A673 (cell line): ENCODE results near the gene CDK14. TPM values are rescaled to one million over a fixed set of nuclear protein-coding genes. Genes with fewer than 3 reads are reported as not detected.

Experiments
- BruUV-seq: library from RNA; stranded (reverse); fragments of 400-500 nt; replicated peaks from 2 replicates; lab custom pipeline; 2021; lab: Mats Ljungman, UMichigan
- CTCF ChIA-PET: fragments of 300-600 bp; sonication (Branson Sonifier 250); formaldehyde crosslinking; loops from one replicate; lab custom pipeline; 2022; ENCODE audit warnings: antibody characterized with exemption; lab: Charles Lee
- POLR2A ChIA-PET: fragments of 300-600 bp; sonication (Branson Sonifier 250); formaldehyde crosslinking; loops from one replicate; lab custom pipeline; 2022; ENCODE audit warnings: antibody characterized with exemption; ENCODE audit not compliant: low non-redundant PET; lab: Charles Lee
- DNase-seq: peaks from one replicate; pipeline ENCODE4 v3.0.0-alpha.2; 2015; ENCODE audit warnings: low spot score
- H3K27ac ChIP-seq: fragments of 200-600 bp; sonication (generic); 2 replicates; pipeline ENCODE4 v1.5.1; 2016; ENCODE audit warnings: mixed run types, low read depth, mild to moderate bottlenecking, mixed read lengths, antibody characterized with exemption, low read length; ENCODE audit not compliant: poor library complexity, severe bottlenecking
- H3K27me3 ChIP-seq: fragments of 200-600 bp; sonication (generic); replicated peaks from 2 replicates; pipeline ENCODE4 v1.6.1; 2017; ENCODE audit warnings: mixed run types, low read depth, mild to moderate bottlenecking, mixed read lengths, antibody characterized with exemption, low read length; ENCODE audit not compliant: insufficient read depth, poor library complexity
- H3K36me3 ChIP-seq: fragments of 200-600 bp; sonication (generic); 2 replicates; pipeline ENCODE4 v1.6.1; 2016; ENCODE audit warnings: mixed run types, mild to moderate bottlenecking, mixed read lengths, antibody characterized with exemption, low read length; ENCODE audit not compliant: insufficient read depth, poor library complexity, severe bottlenecking
- H3K4me1 ChIP-seq: fragments of 200-600 bp; sonication (generic); 2 replicates; pipeline ENCODE4 v1.6.1; 2017; ENCODE audit warnings: mixed run types, mild to moderate bottlenecking, mixed read lengths, antibody characterized with exemption, low read length; ENCODE audit not compliant: insufficient read depth, poor library complexity, severe bottlenecking
- H3K4me3 ChIP-seq: fragments of 200-600 bp; sonication (generic); 2 replicates; pipeline ENCODE4 v1.5.1; 2016; ENCODE audit warnings: low read depth, mixed run types, mild to moderate bottlenecking, mixed read lengths, low read length; ENCODE audit not compliant: poor library complexity, severe bottlenecking
- H3K9me3 ChIP-seq: fragments of 200-600 bp; sonication (generic); 2 replicates; pipeline ENCODE4 v1.6.1; 2016; ENCODE audit warnings: mixed run types, low read depth, mild to moderate bottlenecking, mixed read lengths, antibody characterized with exemption, low read length; ENCODE audit not compliant: poor library complexity, severe bottlenecking
- CTCF ChIP-seq: fragments of 300-800, 200-600 bp; sonication (generic); conservative IDR thresholded peaks from 2 replicates; pipeline ENCODE4 v1.5.1; 2017; ENCODE audit warnings: low read depth, mild to moderate bottlenecking, antibody characterized with exemption, low read length, moderate library complexity, mixed read lengths
- EZH2 ChIP-seq: fragments of 200-600 bp; sonication (generic); IDR thresholded peaks from 2 replicates; pipeline ENCODE4 v1.6.1; 2017; ENCODE audit warnings: borderline replicate concordance, low read depth, mild to moderate bottlenecking, mixed read lengths, antibody characterized with exemption, low read length; ENCODE audit not compliant: poor library complexity, severe bottlenecking
- intact Hi-C: fragments of 100-400 bp; cut with micrococcal nuclease; formaldehyde crosslinking; loops from one replicate; pipeline ENCODE4 v1.10.0; 2022; ENCODE audit not compliant: unreplicated experiment
- total RNA-seq: library from RNA; stranded (reverse); gene quantifications from 2 replicates; pipeline ENCODE4 v1.2.3, GENCODE V29; 2021

CDK14 gene
- total RNA-seq, 1 experiment from 2014 or later = 128 TPM

DNA sequence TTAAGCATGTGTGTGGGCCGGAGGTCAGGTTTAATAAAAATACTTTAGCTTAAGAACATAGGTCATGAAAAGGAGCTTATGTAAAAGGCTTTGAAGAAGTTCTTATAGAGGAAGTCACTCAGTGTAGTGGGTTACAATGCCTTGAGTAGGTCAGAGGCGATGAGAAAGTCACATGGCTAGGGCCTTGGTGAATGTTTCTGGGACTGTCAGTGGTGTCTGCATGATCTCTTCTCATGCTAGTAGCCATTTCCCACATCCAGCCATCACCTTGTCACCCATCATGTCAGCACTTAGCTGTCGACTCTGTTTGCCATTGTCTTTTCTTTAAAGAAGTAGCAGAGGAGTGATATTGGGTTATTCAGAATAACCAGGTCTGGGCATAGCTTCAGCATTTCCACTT is 236.6 kb downstream of the CDK14 start:
- TF ChIP-seq EZH2 (no peak), CTCF (no peak)
- no peaks in the 10 kb centered on the region for H3K27me3 ChIP-seq
- peaks cover 15% of the 10 kb centered on the region for H3K36me3 ChIP-seq
- ChIA-PET POLR2A (no interaction called here), CTCF (no interaction called here)
- intact Hi-C loops = no loop called here
- peaks cover 21% of the 10 kb centered on the region for H3K9me3 ChIP-seq
- no TSS peak for BruUV-seq
- no peaks in the 10 kb centered on the region for H3K4me1 ChIP-seq
- no peak for DNase-seq
- no peak overlapping the region for H3K27ac ChIP-seq
- H3K4me3 ChIP-seq = no peak overlapping the region

DNA sequence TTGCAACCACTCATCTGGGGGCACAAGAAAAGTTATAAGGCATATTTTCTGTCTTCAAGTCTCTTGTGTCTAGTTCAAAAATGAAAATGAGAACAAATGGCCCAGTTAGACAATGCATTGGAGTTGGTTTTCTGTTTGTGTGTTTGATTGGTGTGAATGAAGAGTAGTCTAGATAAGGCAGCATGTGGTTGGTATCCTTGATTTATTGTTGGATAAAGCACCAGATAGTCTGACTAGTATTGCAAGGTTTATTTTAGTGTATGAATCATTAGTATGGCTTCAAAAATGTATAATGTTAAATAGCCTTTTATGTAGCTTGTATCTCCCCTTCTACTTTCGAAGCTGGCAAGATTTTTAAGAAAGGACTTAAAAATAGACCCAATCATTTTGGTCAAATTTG is 237.3 kb downstream of the CDK14 start:
- TF ChIP-seq CTCF = no peak
- no peak for TF ChIP-seq EZH2
- Histone ChIP-seq H3K36me3 (peaks cover 9% of the 10 kb centered on the region), H3K4me3 (no peak overlapping the region), H3K4me1 (no peaks in the 10 kb centered on the region), H3K9me3 (peaks cover 22% of the 10 kb centered on the region), H3K27me3 (no peaks in the 10 kb centered on the region), H3K27ac (no peak overlapping the region)
- CTCF ChIA-PET = no interaction called here
- intact Hi-C loops = no loop called here
- no peak for DNase-seq
- no TSS peak for BruUV-seq
- POLR2A ChIA-PET = no interaction called here

DNA sequence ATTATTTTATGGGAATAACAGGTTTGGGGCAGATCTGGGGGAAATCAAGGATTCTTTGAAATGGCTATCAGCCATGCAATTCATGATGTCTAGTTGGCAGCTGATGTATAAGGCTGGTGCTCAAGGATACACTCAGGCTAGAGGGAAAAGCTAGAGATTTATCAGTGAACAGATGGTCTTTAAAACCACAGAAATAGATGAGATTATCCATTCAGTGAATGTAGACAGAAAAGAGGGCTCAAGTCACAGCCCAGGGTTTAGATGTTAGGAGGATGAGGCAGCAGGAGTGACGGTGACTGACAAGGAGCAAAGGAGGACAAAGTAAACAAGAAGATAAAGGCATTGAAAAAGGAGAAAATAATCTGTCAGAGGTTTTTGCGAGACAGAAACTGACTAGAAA is 238.7 kb downstream of the CDK14 start:
- no peak for DNase-seq
- BruUV-seq = no TSS peak

More for the DNA sequence above, 238.7 kb downstream of the CDK14 start:
- CTCF ChIA-PET = no interaction called here
- no peaks in the 10 kb centered on the region for H3K27me3 ChIP-seq
- no peaks in the 10 kb centered on the region for H3K4me1 ChIP-seq
- H3K36me3 ChIP-seq = no peaks in the 10 kb centered on the region
- POLR2A ChIA-PET = no interaction called here
- peaks cover 21% of the 10 kb centered on the region for H3K9me3 ChIP-seq
- no peak overlapping the region for H3K4me3 ChIP-seq
- no peak overlapping the region for H3K27ac ChIP-seq
- intact Hi-C loops = no loop called here
- TF ChIP-seq EZH2 = no peak
- TF ChIP-seq CTCF = no peak
